Neural cell (in vitro differentiated cells): Measurements from ENCODE around the gene SNX10. TPM values are rescaled to one million over a fixed set of nuclear protein-coding genes. Genes with fewer than 3 reads are reported as not detected.

Experiments used
- H2AFZ ChIP-seq: fragments of 200-600, 300-800 bp; sonication (generic), shearing (Covaris generic); 2 replicates; pipeline ENCODE4 v1.6.0; 2014; ENCODE audit warnings: low read depth, mild to moderate bottlenecking, antibody characterized with exemption, low read length, moderate library complexity
- H3F3A ChIP-seq: fragments of 200-600 bp; shearing (Covaris generic); 2 replicates; pipeline ENCODE4 v1.6.1; 2016; ENCODE audit warnings: mild to moderate bottlenecking, moderate library complexity, mixed read lengths, antibody characterized with exemption, low read length; ENCODE audit not compliant: insufficient read depth, poor library complexity, severe bottlenecking
- H3K27ac ChIP-seq: fragments of 200-600, 300-800 bp; sonication (generic), shearing (Covaris generic); 2 replicates; pipeline ENCODE4 v1.5.1; 2014; ENCODE audit warnings: mild to moderate bottlenecking, low read length, moderate library complexity
- H3K27me3 ChIP-seq: fragments of 300-800, 200-600 bp; sonication (generic), shearing (Covaris generic); 2 replicates; pipeline ENCODE4 v1.6.0; 2014; ENCODE audit warnings: mild to moderate bottlenecking, low read depth, low read length, moderate library complexity; ENCODE audit not compliant: insufficient read depth
- H3K36me3 ChIP-seq: fragments of 300-800, 200-600 bp; sonication (generic), shearing (Covaris generic); 2 replicates; pipeline ENCODE4 v1.5.1; 2014; ENCODE audit warnings: mild to moderate bottlenecking, antibody characterized with exemption, low read length, moderate library complexity; ENCODE audit not compliant: insufficient read depth
- H3K4me2 ChIP-seq: fragments of 300-800, 200-600 bp; sonication (generic), shearing (Covaris generic); 2 replicates; pipeline ENCODE4 v1.6.0; 2014; ENCODE audit warnings: mild to moderate bottlenecking, low read length
- H3K4me3 ChIP-seq: fragments of 300-800, 200-600 bp; sonication (generic), shearing (Covaris generic); 2 replicates; pipeline ENCODE4 v1.5.1; 2014; ENCODE audit warnings: mild to moderate bottlenecking, low read length, moderate library complexity
- H3K79me2 ChIP-seq: fragments of 200-600 bp; shearing (Covaris generic); replicated peaks from 2 replicates; pipeline ENCODE4 v1.6.0; 2014; ENCODE audit warnings: mild to moderate bottlenecking, low read length, moderate library complexity; ENCODE audit not compliant: insufficient read depth
- H3K9ac ChIP-seq: fragments of 300-800, 200-600 bp; sonication (generic), shearing (Covaris generic); 2 replicates; pipeline ENCODE4 v1.6.1; 2016; ENCODE audit warnings: mild to moderate bottlenecking, low read length, mixed read lengths
- H3K9me2 ChIP-seq: fragments of 200-600 bp; shearing (Covaris generic); 2 replicates; pipeline ENCODE4 v1.6.1; 2016; ENCODE audit warnings: mild to moderate bottlenecking, low read length, mixed read lengths; ENCODE audit not compliant: insufficient read depth
- H3K9me3 ChIP-seq: fragments of 200-600, 300-800 bp; sonication (generic), shearing (Covaris generic); 2 replicates; pipeline ENCODE4 v1.6.1; 2016; ENCODE audit warnings: mild to moderate bottlenecking, mixed run types, low read length, moderate library complexity, mixed read lengths
- H4K20me1 ChIP-seq: fragments of 200-600 bp; shearing (Covaris generic); 2 replicates; pipeline ENCODE4 v1.6.1; 2016; ENCODE audit warnings: mild to moderate bottlenecking, mixed run types; ENCODE audit not compliant: insufficient read depth
- CTCF ChIP-seq: fragments of 450-650 bp; IDR thresholded peaks from 2 replicates; pipeline ENCODE4 v1.5.1; 2014; ENCODE audit warnings: antibody characterized with exemption, mild to moderate bottlenecking, moderate library complexity; ENCODE audit not compliant: poor library complexity, severe bottlenecking
- EP300 ChIP-seq: fragments of 450-650 bp; conservative IDR thresholded peaks from 2 replicates; pipeline ENCODE4 v1.6.1; 2014; ENCODE audit warnings: antibody characterized with exemption, mild to moderate bottlenecking, moderate library complexity; ENCODE audit not compliant: poor library complexity, severe bottlenecking
- EZH2 ChIP-seq: fragments of 200-600, 300-800 bp; shearing (Covaris generic), sonication (generic); IDR thresholded peaks from 2 replicates; pipeline ENCODE4 v1.6.1; 2014; ENCODE audit warnings: antibody characterized with exemption, low read length, borderline replicate concordance, mild to moderate bottlenecking; ENCODE audit not compliant: insufficient read depth, poor library complexity, severe bottlenecking
- MXI1 ChIP-seq: fragments of 450-650 bp; conservative IDR thresholded peaks from 2 replicates; pipeline ENCODE4 v1.6.1; 2014; ENCODE audit warnings: antibody characterized with exemption, mild to moderate bottlenecking; ENCODE audit not compliant: poor library complexity, severe bottlenecking
- POLR2AphosphoS5 ChIP-seq: IDR thresholded peaks from 2 replicates; pipeline ENCODE4 v1.6.1; 2012
- RAD21 ChIP-seq: fragments of 450-650 bp; conservative IDR thresholded peaks from 2 replicates; pipeline ENCODE4 v1.6.1; 2014; ENCODE audit warnings: antibody characterized with exemption, mild to moderate bottlenecking, moderate library complexity
- REST ChIP-seq: IDR thresholded peaks from 2 replicates; pipeline ENCODE4 v1.6.1; 2012; ENCODE audit warnings: borderline replicate concordance
- SMC3 ChIP-seq: fragments of 450-650 bp; conservative IDR thresholded peaks from 2 replicates; pipeline ENCODE4 v1.6.1; 2014; ENCODE audit warnings: antibody characterized with exemption, mild to moderate bottlenecking, moderate library complexity; ENCODE audit not compliant: poor library complexity
- TAF1 ChIP-seq: IDR thresholded peaks from 2 replicates; pipeline ENCODE4 v1.6.1; 2012; ENCODE audit warnings: low read depth
- polyA plus RNA-seq: library from polyadenylated mRNA; depleted of rRNA; stranded (reverse); fragments of >200 nt; gene quantifications from 2 replicates; pipeline ENCODE4 v1.2.3, GENCODE V29; 2014

Gene SNX10
- polyA plus RNA-seq, 1 donor from 2014 or later: 25.6 TPM

DNA sequence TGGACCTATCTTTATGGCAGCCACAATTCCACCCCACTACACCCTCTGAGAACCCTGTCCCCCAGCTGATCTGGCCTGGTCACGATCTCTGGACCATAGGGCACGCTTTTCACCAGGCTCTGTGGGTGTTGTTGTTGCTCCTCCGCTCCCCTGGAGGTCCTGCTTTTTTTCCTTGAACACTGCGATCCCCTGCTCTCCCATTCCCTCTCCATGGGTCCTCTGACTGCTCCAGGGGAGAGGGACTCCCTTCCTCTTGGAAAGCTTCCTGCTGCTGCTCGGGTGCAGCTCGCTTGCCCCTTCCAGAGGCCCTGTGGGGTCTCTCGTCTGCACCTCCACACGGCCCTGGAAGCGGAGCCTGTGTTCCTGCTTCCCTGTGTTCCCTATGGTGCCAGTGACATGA, 53.5 kb downstream of the SNX10 start:
- no peak overlapping the region for H3K9ac ChIP-seq
- no peak overlapping the region for H3K27ac ChIP-seq

DNA sequence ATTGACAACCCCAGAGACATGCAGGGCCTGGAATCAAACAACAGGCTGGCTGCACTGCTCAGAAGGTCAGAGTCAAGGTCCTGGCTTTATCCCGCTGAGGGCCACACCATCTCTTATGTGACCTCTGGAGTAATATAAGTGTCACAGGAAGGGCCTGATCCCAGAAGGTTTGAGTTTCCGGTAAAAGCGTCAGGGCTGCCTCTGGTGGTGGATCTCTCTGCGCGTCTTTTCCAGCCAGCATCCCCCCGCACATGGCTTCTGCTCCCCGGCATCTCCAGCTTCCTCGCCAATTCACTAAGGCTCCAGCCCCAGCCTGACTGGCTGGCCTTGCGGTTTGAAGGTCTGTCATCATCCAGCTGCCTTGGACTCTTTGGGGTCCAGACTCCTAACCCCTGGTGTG, 54.2 kb downstream of the SNX10 start:
- no peak overlapping the region for H2AFZ ChIP-seq
- H3K9ac ChIP-seq: no peak overlapping the region
- H3K4me2 ChIP-seq: no peak overlapping the region
- H3K9me3 ChIP-seq: no peaks in the 10 kb centered on the region
- H3K36me3 ChIP-seq: no peaks in the 10 kb centered on the region
- H3K27ac ChIP-seq: no peak overlapping the region
- H3K9me2 ChIP-seq: no peaks in the 10 kb centered on the region
- no peaks in the 10 kb centered on the region for H3F3A ChIP-seq
- no peaks in the 10 kb centered on the region for H3K27me3 ChIP-seq
- no peak overlapping the region for H3K4me3 ChIP-seq
- no peaks in the 10 kb centered on the region for H4K20me1 ChIP-seq
- H3K79me2 ChIP-seq: no peaks in the 10 kb centered on the region
- TF ChIP-seq CTCF (no peak), SMC3 (no peak), MXI1 (no peak), REST (no peak), EZH2 (no peak), TAF1 (no peak)

More for the DNA sequence above, 53.5 kb downstream of the SNX10 start:
- H3K36me3 ChIP-seq: no peaks in the 10 kb centered on the region
- no peaks in the 10 kb centered on the region for H3K9me2 ChIP-seq
- H4K20me1 ChIP-seq: no peaks in the 10 kb centered on the region
- H3K27me3 ChIP-seq: no peaks in the 10 kb centered on the region
- no peaks in the 10 kb centered on the region for H3K79me2 ChIP-seq
- no peak for TF ChIP-seq RAD21
- no peak for TF ChIP-seq MXI1
- no peak for TF ChIP-seq EP300
- TF ChIP-seq EZH2: no peak
- TF ChIP-seq CTCF: no peak
- no peak for TF ChIP-seq REST
- TF ChIP-seq TAF1: no peak
- no peak for TF ChIP-seq POLR2AphosphoS5
- no peak for TF ChIP-seq SMC3
- H3K4me2 ChIP-seq: no peak overlapping the region
- H3F3A ChIP-seq: no peaks in the 10 kb centered on the region
- H3K9me3 ChIP-seq: no peaks in the 10 kb centered on the region
- no peak overlapping the region for H3K4me3 ChIP-seq
- no peak overlapping the region for H2AFZ ChIP-seq
